HG02938 (cell line): ENCODE results near the gene RIGI.
"Not testable (repeated sequence)": the region's sequence is repeated elsewhere in the genome, so short reads cannot be mapped to it uniquely, and the experiment has no call there.

Experiments used
- ATAC-seq: cut with Tn5 transposase; IDR thresholded peaks from one replicate; pipeline ENCODE4 v1.9.1; 2021; ENCODE audit warnings: mild to moderate bottlenecking, moderate library complexity; ENCODE audit not compliant: unreplicated experiment

RIGI gene

GRCh38 chr9:32526041-32526706 lies at the start of gene RIGI:
Gene RIGI, minus strand, starts transcription at chr9:32526196. Its CDS starts 30 bp downstream, at chr9:32526166.
- ATAC-seq = peak; percentile 66

GRCh38 chr9:32574858-32575257 lies 48.9 kb upstream of the RIGI start:
- ATAC-seq = no peak

GRCh38 chr9:32573821-32574220 lies 47.8 kb upstream of the RIGI start:
- no peak for ATAC-seq

- peak; percentile 75 for ATAC-seq
These were observed 47.0 kb upstream of the RIGI start, which contains the start of gene NDUFB6 for GRCh38 chr9:32572900-32573523. Gene NDUFB6, minus strand, starts transcription at chr9:32573159. Its CDS starts 99 bp downstream, at chr9:32573060.

- ATAC-seq = peak; percentile 93
These were observed 46.2 kb upstream of the RIGI start for GRCh38 chr9:32571969-32572899.

- ATAC-seq = no peak
These were observed 44.3 kb upstream of the RIGI start for GRCh38 chr9:32570262-32570661.

GRCh38 chr9:32566770-32567169 lies 40.8 kb upstream of the RIGI start:
- no peak for ATAC-seq

GRCh38 chr9:32565967-32566366 lies 40.0 kb upstream of the RIGI start:
- ATAC-seq = no peak

- ATAC-seq = no peak
These were observed 32.5 kb upstream of the RIGI start for GRCh38 chr9:32558408-32558934.

GRCh38 chr9:32554591-32554990 lies 28.6 kb upstream of the RIGI start:
- ATAC-seq = no peak

- no peak for ATAC-seq
These were observed 28.1 kb upstream of the RIGI start for GRCh38 chr9:32554107-32554506.

- ATAC-seq = peak; percentile 63
These were observed 26.3 kb upstream of the RIGI start, which contains the start of the genes SMIM27 and TOPORS for GRCh38 chr9:32552172-32552872. Gene SMIM27, plus strand, starts transcription at chr9:32552327. Its CDS starts 108 bp downstream, at chr9:32552435. Gene TOPORS, minus strand, starts transcription at chr9:32552586. Its CDS starts 150 bp downstream, at chr9:32552436.

GRCh38 chr9:32551276-32552051 lies 25.5 kb upstream of the RIGI start:
- ATAC-seq = peak; percentile 13

GRCh38 chr9:32550562-32551275 lies 24.7 kb upstream of the RIGI start:
- ATAC-seq = peak; percentile 55

- ATAC-seq = no peak
These were observed 24.2 kb upstream of the RIGI start for GRCh38 chr9:32550150-32550561.

GRCh38 chr9:32548213-32548612 lies 22.2 kb upstream of the RIGI start:
- not testable (repeated sequence) for ATAC-seq

- ATAC-seq = no peak
These were observed 19.9 kb upstream of the RIGI start for GRCh38 chr9:32545884-32546283.

GRCh38 chr9:32543047-32543446 lies 17.1 kb upstream of the RIGI start:
- no peak for ATAC-seq

- ATAC-seq = no peak
These were observed 7.8 kb upstream of the RIGI start for GRCh38 chr9:32533816-32534215.
